HepG2 (cell line): Measurements from ENCODE around the gene THSD4.

Experiments used
- HNF4G ChIP-seq, 2 experiments: sonication (generic) in 1 of 2; formaldehyde crosslinking in 1 of 2; IDR thresholded peaks; 2 replicates each; pipeline versions ENCODE4 v1.4.0 to v1.6.1; 2011 to 2020; ENCODE audit warnings: borderline replicate concordance in 2 of 2, low read depth in 2 of 2, mild to moderate bottlenecking in 2 of 2, low read length in 1 of 2, missing genetic modification reagents in 1 of 2, moderate library complexity in 1 of 2
- HNRNPK ChIP-seq: fragments of 200-400 bp; formaldehyde crosslinking; IDR thresholded peaks from 2 replicates; pipeline ENCODE4 v1.6.1; 2018; ENCODE audit warnings: low read length, low read depth, moderate library complexity, mild to moderate bottlenecking; ENCODE audit not compliant: poor library complexity, severe bottlenecking
- HOXA9 ChIP-seq: sonication (generic); formaldehyde crosslinking; IDR thresholded peaks from 2 replicates; pipeline ENCODE4 v1.8.1; 2022; ENCODE audit warnings: missing genetic modification reagents, mild to moderate bottlenecking, moderate library complexity, borderline replicate concordance
- POLR2A ChIP-seq, 2 experiments: IDR thresholded peaks; 2 replicates each; pipeline ENCODE4 v1.6.1; 2011; ENCODE audit warnings: low read depth in 2 of 2, low read length in 2 of 2, mild to moderate bottlenecking in 1 of 2, moderate library complexity in 1 of 2; ENCODE audit not compliant: insufficient read depth in 1 of 2
- POLR2G ChIP-seq: fragments of 200-400 bp; formaldehyde crosslinking; IDR thresholded peaks from 2 replicates; pipeline ENCODE4 v1.6.1; 2018; ENCODE audit warnings: mild to moderate bottlenecking, low read depth, low read length, moderate library complexity
- SP1 ChIP-seq, 2 experiments: fragments of 450-650 bp in 1 of 2; sonication (generic) in 1 of 2; formaldehyde crosslinking in 1 of 2; IDR thresholded peaks; 2 replicates each; pipeline versions ENCODE4 v1.4.0 to v1.6.1; 2016 to 2020; ENCODE audit warnings: missing genetic modification reagents in 1 of 2

- TF ChIP-seq HNF4G (IDR thresholded peaks at IDR 0.05; ENCODE audit: borderline replicate concordance, low read depth, low read length) = no peak
- no peak for TF ChIP-seq HNF4G (CRISPR knock-in tag; IDR thresholded peaks at IDR 0.05; ENCODE audit: borderline replicate concordance, low read depth)
- TF ChIP-seq HOXA9 = no peak
- no peak for TF ChIP-seq POLR2G
- TF ChIP-seq HNRNPK = no peak
- TF ChIP-seq POLR2A (IDR thresholded peaks at IDR 0.05; ENCODE audit: insufficient read depth in 1 of 2, low read depth in 2 of 2, low read length in 2 of 2) = no peak
- TF ChIP-seq SP1 (IDR thresholded peaks at IDR 0.05) = no peak
- TF ChIP-seq SP1 (CRISPR knock-in tag; IDR thresholded peaks at IDR 0.05) = no peak
Observed at GRCh38 chr15:71366926-71367325, 251.7 kb downstream of the THSD4 start.
